ENCODE measurements around the gene SLC19A3. TPM values are rescaled to one million over a fixed set of nuclear protein-coding genes. Genes with fewer than 3 reads are reported as not detected.

Gene SLC19A3
- total RNA-seq, 4 donors from 2014 or later = 5.1 to 14.5 (median 7.4) TPM

DNA sequence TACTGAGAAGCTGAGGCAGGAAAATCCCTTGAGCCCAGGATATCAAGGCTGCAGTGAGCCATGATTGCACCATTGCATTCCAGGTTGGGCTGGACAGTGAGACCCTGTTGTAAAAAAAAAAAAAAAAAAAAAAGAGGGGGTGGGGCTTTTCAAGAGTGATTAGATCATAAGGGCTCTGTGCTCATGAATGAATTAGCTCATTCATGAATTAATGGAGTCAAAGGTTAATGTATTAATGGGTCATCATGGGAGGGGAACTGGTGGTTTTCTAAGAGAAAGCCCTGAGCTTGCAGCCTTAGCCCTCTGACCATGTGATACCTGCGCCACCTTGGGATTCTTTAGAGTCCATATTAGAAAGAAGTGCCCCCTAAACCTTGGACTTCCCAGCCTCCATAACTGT lies 4.5 kb downstream of the SLC19A3 start:
- peaks cover 9% of the 10 kb centered on the region for H3K4me1 ChIP-seq
- WGBS = 89% methylated on average over 1 of the region's 1 CpG
- no peak overlapping the region for H3K27ac ChIP-seq

DNA sequence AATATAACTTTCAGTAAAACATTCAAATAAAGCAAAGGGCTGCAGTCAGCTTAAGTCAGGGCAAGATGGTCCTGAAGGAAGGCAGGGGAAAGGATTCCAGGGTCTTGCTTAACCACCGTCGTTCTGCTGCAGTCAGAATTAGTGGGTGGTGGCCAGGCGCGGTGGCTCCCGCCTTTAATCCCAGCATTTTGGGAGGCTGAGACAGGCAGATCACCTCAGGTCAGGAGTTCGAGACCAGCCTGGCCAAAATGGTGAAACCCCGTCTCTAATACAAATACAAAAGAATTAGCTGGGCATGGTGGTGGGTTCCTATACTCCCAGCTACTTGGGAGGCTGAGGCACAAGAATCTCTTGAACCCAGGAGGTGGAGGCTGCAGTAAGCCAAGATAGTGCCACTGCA lies 6.8 kb downstream of the SLC19A3 start:
- Histone ChIP-seq H3K27ac (no peak overlapping the region), H3K9me3 (no peaks in the 10 kb centered on the region), H3K4me3 (no peak overlapping the region), H3K4me1 (no peaks in the 10 kb centered on the region), H3K36me3 (no peaks in the 10 kb centered on the region), H3K27me3 (no peaks in the 10 kb centered on the region)
- WGBS = 84% methylated on average over 7 of the region's 7 CpGs
- TF ChIP-seq POLR2AphosphoS5 (IDR thresholded peaks at IDR 0.05) (no peak), EP300 (IDR thresholded peaks at IDR 0.05) (no peak), POLR2A (IDR thresholded peaks at IDR 0.05) (no peak)
- TF ChIP-seq, protein P1, sequence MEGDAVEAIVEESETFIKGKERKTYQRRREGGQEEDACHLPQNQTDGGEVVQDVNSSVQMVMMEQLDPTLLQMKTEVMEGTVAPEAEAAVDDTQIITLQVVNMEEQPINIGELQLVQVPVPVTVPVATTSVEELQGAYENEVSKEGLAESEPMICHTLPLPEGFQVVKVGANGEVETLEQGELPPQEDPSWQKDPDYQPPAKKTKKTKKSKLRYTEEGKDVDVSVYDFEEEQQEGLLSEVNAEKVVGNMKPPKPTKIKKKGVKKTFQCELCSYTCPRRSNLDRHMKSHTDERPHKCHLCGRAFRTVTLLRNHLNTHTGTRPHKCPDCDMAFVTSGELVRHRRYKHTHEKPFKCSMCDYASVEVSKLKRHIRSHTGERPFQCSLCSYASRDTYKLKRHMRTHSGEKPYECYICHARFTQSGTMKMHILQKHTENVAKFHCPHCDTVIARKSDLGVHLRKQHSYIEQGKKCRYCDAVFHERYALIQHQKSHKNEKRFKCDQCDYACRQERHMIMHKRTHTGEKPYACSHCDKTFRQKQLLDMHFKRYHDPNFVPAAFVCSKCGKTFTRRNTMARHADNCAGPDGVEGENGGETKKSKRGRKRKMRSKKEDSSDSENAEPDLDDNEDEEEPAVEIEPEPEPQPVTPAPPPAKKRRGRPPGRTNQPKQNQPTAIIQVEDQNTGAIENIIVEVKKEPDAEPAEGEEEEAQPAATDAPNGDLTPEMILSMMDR (IDR thresholded peaks at IDR 0.05) = no peak
- no peak for DNase-seq (ENCODE audit: low spot score in 2 of 2)

More for the DNA sequence above, 4.5 kb downstream of the SLC19A3 start:
- H3K9me3 ChIP-seq = no peaks in the 10 kb centered on the region
- DNase-seq (ENCODE audit: low spot score in 2 of 2) = no peak
- H3K36me3 ChIP-seq = no peaks in the 10 kb centered on the region
- no peak for TF ChIP-seq POLR2AphosphoS5 (IDR thresholded peaks at IDR 0.05)
- TF ChIP-seq POLR2A (IDR thresholded peaks at IDR 0.05) = no peak
- TF ChIP-seq EP300 (IDR thresholded peaks at IDR 0.05) = no peak
- TF ChIP-seq, protein P1 (IDR thresholded peaks at IDR 0.05) = no peak
- no peak overlapping the region for H3K4me3 ChIP-seq
- no peaks in the 10 kb centered on the region for H3K27me3 ChIP-seq

DNA sequence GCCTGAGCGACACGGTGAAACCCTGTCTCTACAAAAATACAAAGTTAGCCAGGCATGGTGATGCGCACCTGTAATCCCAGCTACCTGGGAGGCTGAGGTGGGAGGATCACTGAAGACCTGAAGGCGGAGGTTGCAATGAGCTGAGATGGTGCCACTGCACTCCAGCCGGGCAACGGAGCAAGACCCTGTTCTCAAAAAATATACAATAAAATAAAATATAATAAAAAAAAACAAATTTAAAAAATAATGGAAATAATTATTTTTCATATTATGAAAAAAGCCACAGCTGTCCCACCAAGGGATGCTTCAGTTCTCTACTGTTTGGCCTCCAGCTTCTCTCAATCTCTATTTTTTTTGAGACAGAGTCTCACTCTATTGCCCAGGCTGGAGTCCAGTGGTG lies 10.4 kb downstream of the SLC19A3 start:
- H3K4me3 ChIP-seq = no peak overlapping the region
- H3K36me3 ChIP-seq = no peaks in the 10 kb centered on the region
- 91% methylated on average over 6 of the region's 6 CpGs for WGBS
- TF ChIP-seq, protein P1 (IDR thresholded peaks at IDR 0.05) = no peak
- TF ChIP-seq EP300 (IDR thresholded peaks at IDR 0.05) = no peak
- no peak for TF ChIP-seq POLR2AphosphoS5 (IDR thresholded peaks at IDR 0.05)
- TF ChIP-seq POLR2A (IDR thresholded peaks at IDR 0.05) = no peak
- H3K9me3 ChIP-seq = no peaks in the 10 kb centered on the region
- H3K4me1 ChIP-seq = peaks cover 14% of the 10 kb centered on the region
- no peak overlapping the region for H3K27ac ChIP-seq
- DNase-seq (ENCODE audit: low spot score in 2 of 2) = no peak
- no peaks in the 10 kb centered on the region for H3K27me3 ChIP-seq

DNA sequence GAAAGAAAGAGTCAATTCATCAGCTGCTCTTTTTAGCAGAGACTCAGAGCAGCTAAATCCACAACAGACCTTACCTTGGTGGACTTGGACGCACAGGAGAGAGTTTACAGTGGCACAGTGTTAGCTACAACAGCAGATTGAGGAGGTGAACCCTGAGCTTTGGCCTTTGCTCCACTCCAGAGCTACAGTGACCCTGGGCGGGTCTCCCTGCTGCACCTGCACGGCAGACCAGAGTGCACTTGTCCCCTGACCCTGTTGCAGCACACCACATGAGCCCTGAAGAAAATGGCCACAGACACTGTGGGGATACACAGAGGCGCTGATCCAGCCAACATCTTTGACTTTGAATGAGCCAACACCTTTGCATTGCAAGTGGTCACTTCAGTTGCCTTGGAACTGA lies 11.0 kb downstream of the SLC19A3 start:
- Histone ChIP-seq H3K4me1 (peaks cover 14% of the 10 kb centered on the region), H3K27ac (no peak overlapping the region), H3K9me3 (no peaks in the 10 kb centered on the region), H3K27me3 (no peaks in the 10 kb centered on the region), H3K4me3 (no peak overlapping the region), H3K36me3 (no peaks in the 10 kb centered on the region)
- no peak for DNase-seq (ENCODE audit: low spot score in 2 of 2)
- TF ChIP-seq EP300 (IDR thresholded peaks at IDR 0.05) (no peak), POLR2AphosphoS5 (IDR thresholded peaks at IDR 0.05) (no peak), POLR2A (IDR thresholded peaks at IDR 0.05) (no peak)
- TF ChIP-seq, protein P1 (IDR thresholded peaks at IDR 0.05) = no peak
- 93% methylated on average over 4 of the region's 4 CpGs for WGBS

DNA sequence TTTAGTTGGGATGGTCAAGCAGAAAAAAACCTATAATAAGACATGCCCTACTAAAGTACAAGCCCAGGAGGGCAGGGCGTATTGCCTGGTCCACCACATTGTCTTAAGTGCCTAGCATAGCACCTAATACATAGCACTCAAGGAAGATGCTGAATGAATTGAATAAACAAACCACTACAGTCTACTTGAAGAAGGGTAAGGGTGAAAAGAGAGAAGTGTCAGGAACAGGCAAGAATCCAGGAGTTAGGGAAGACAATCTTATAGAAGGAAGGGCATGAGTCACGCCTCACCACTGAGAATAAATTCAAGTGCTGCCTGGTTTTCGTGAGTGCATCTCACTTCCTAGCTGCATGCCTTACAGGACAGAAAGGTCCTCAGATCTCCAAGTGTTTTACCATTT lies 13.9 kb downstream of the SLC19A3 start:
- TF ChIP-seq EP300 (IDR thresholded peaks at IDR 0.05) (no peak), POLR2AphosphoS5 (IDR thresholded peaks at IDR 0.05) (no peak), POLR2A (IDR thresholded peaks at IDR 0.05) (no peak)
- TF ChIP-seq, protein P1 (IDR thresholded peaks at IDR 0.05) = no peak
- Histone ChIP-seq H3K36me3 (no peaks in the 10 kb centered on the region), H3K4me1 (peaks cover 14% of the 10 kb centered on the region), H3K4me3 (no peak overlapping the region), H3K9me3 (no peaks in the 10 kb centered on the region), H3K27ac (no peak overlapping the region), H3K27me3 (no peaks in the 10 kb centered on the region)
- DNase-seq (ENCODE audit: low spot score in 2 of 2) = no peak
- WGBS = 56% methylated on average over 3 of the region's 3 CpGs
